BE2C (cell line): ENCODE measurements around the gene CHST11.

Experiments used
- DNase-seq: peaks from one replicate; pipeline ENCODE4 v3.0.0-alpha.2; 2020
- H3K27me3 ChIP-seq: fragments of 250-450 bp; sonication (Bioruptor Pico); 2 replicates; pipeline ENCODE4 v1.5.1; 2020; ENCODE audit warnings: mild to moderate bottlenecking
- H3K36me3 ChIP-seq: fragments of 250-450 bp; sonication (Bioruptor Pico); 2 replicates; pipeline ENCODE4 v1.5.1; 2020; ENCODE audit warnings: mild to moderate bottlenecking
- H3K4me1 ChIP-seq: fragments of 250-450 bp; sonication (Bioruptor Pico); 2 replicates; pipeline ENCODE4 v1.5.1; 2020
- H3K4me3 ChIP-seq: 2 replicates; pipeline ENCODE4 v1.5.1; 2011; ENCODE audit warnings: low read depth, low read length
- H3K9me3 ChIP-seq: fragments of 250-450 bp; sonication (Bioruptor Pico); 2 replicates; pipeline ENCODE4 v1.5.1; 2020
- TF ChIP-seq, protein P1 (sequence below): IDR thresholded peaks from 2 replicates; pipeline ENCODE4 v1.5.1; 2012; ENCODE audit warnings: mild to moderate bottlenecking, low read depth, low read length

CHST11 gene

DNA sequence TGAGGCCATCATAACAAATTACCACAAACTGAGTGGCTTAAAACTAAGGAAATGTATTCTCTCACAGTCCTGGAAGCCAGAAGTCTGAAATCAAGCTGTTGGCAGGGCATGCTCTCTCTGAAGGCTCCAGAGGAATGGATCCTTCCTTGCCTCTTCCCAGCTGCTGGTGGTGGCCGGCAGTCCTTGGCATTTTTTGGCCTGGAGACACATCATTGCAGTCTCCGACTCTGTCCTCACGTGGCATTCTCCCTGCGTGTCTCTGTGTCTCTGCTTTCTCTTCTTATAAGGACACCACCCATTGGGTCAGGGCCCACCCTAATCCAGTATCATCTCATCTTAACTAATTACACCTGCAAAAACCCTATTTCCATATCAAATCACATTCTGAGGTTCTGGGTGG lies 295.3 kb downstream of the CHST11 start:
- TF ChIP-seq, protein P1, sequence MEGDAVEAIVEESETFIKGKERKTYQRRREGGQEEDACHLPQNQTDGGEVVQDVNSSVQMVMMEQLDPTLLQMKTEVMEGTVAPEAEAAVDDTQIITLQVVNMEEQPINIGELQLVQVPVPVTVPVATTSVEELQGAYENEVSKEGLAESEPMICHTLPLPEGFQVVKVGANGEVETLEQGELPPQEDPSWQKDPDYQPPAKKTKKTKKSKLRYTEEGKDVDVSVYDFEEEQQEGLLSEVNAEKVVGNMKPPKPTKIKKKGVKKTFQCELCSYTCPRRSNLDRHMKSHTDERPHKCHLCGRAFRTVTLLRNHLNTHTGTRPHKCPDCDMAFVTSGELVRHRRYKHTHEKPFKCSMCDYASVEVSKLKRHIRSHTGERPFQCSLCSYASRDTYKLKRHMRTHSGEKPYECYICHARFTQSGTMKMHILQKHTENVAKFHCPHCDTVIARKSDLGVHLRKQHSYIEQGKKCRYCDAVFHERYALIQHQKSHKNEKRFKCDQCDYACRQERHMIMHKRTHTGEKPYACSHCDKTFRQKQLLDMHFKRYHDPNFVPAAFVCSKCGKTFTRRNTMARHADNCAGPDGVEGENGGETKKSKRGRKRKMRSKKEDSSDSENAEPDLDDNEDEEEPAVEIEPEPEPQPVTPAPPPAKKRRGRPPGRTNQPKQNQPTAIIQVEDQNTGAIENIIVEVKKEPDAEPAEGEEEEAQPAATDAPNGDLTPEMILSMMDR, result no peak
- DNase-seq, result no peak
- H3K4me1 ChIP-seq, result no peaks in the 10 kb centered on the region
- H3K4me3 ChIP-seq, result no peak overlapping the region
- peaks cover 4% of the 10 kb centered on the region for H3K36me3 ChIP-seq
- no peaks in the 10 kb centered on the region for H3K9me3 ChIP-seq
- H3K27me3 ChIP-seq, result no peaks in the 10 kb centered on the region

DNA sequence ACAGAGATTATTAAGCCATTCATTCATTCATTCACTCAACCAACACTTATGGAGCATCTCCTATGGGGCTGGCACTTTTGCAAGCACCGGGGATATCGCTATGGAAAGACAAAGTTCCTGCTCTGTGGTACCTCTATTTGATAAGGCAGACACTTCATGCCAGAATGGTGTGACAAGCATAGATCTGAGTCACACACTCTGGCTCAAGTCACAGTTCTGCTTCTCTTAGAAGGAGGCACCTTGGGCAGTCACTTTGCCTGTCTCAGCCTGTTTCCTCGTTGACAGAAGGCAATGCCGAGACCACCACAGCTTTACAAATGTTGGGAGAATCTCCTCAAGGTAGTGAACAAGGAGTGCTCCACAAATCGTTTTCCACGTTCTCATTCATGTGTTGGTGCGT lies 296.1 kb downstream of the CHST11 start:
- no peaks in the 10 kb centered on the region for H3K4me1 ChIP-seq
- no peak for DNase-seq
- no peak overlapping the region for H3K4me3 ChIP-seq
- no peaks in the 10 kb centered on the region for H3K27me3 ChIP-seq
- H3K9me3 ChIP-seq, result no peaks in the 10 kb centered on the region
- TF ChIP-seq, protein P1, result no peak
- peaks cover 9% of the 10 kb centered on the region for H3K36me3 ChIP-seq

DNA sequence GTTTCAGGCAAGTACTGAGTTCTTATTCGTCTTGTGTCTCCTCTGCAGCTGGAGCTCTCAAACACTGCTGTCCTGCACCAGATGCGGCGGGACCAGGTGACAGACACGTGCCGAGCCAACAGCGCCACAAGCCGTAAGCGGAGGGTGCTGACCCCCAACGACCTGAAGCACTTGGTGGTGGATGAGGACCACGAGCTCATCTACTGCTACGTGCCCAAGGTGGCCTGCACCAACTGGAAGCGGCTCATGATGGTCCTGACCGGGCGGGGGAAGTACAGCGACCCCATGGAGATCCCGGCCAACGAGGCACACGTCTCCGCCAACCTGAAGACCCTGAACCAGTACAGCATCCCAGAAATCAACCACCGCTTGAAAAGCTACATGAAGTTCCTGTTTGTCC lies 300.2 kb downstream of the CHST11 start:
- no peak for DNase-seq
- H3K9me3 ChIP-seq, result no peaks in the 10 kb centered on the region
- H3K36me3 ChIP-seq, result peaks cover 9% of the 10 kb centered on the region
- no peak overlapping the region for H3K4me3 ChIP-seq
- TF ChIP-seq, protein P1, result no peak
- H3K27me3 ChIP-seq, result no peaks in the 10 kb centered on the region
- H3K4me1 ChIP-seq, result no peaks in the 10 kb centered on the region

DNA sequence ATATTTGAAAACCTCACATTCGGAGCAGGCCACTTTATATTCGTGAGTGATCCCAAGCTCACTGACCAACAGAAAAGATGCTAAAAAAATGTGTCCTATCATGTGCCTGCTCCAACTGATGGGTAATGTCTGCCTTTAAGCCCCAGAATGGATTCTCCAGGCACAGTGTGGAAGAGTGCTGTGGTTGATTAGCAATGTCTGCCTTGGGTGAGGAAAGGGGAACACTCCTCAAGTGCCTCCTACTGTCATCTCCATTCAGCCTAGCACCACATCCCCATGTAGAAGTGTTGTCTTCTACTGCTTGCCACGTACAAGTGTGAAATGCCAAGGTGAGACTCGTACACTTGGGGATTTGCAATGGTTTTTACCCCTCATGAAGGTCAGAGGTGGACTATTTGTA lies 302.0 kb downstream of the CHST11 start:
- H3K9me3 ChIP-seq, result no peaks in the 10 kb centered on the region
- no peak for DNase-seq
- H3K4me1 ChIP-seq, result no peaks in the 10 kb centered on the region
- no peak overlapping the region for H3K4me3 ChIP-seq
- H3K27me3 ChIP-seq, result no peaks in the 10 kb centered on the region
- TF ChIP-seq, protein P1, result no peak
- H3K36me3 ChIP-seq, result peaks cover 9% of the 10 kb centered on the region

DNA sequence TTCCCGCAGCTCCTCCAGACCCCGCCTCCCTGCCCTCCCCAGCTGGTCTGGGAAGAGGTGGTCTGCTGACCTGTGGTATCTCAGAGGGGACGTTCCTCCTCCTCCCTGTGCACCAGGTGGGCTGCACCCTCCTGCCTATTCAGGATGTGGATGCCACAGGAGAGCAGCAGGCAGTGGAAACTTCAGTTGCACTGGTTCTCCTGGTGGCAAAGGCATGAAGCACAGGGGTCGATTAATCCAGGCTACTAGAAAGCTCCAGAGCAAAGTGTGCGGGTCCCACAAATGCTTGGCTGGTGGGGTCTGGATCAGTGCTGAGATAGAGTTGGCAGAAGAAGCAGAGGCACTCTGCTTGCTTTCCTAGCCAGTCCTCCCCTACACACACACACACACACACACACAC lies 304.3 kb downstream of the CHST11 start:
- Histone ChIP-seq H3K36me3 (peaks cover 9% of the 10 kb centered on the region), H3K9me3 (no peaks in the 10 kb centered on the region), H3K4me3 (no peak overlapping the region), H3K27me3 (no peaks in the 10 kb centered on the region), H3K4me1 (no peaks in the 10 kb centered on the region)
- TF ChIP-seq, protein P1, result 0 out of 2 replicates have a peak, but pooled peaks have one; percentile 16
- no peak for DNase-seq

DNA sequence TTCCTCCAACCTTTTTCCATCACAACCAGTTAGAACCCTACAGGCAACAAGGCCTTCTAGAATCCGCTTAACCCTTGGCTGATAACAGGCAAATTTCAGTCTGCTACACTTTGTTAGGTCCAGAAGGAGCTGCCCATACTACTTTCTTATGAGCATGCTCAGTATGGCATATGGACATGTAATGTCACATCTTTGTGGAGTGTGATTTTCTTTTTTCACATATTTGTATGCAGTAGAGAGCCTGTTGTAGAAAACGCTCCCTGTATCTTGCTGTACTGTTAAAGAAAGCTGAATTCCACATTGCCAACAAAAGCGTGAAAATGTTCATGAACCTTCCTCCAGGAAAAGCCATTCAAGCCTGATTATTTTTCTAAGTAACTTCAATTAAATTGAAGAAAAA lies 304.9 kb downstream of the CHST11 start:
- Histone ChIP-seq H3K4me1 (no peaks in the 10 kb centered on the region), H3K36me3 (peaks cover 9% of the 10 kb centered on the region), H3K9me3 (no peaks in the 10 kb centered on the region), H3K27me3 (no peaks in the 10 kb centered on the region), H3K4me3 (no peak overlapping the region)
- TF ChIP-seq, protein P1, result no peak
- DNase-seq, result no peak
